Left ventricle myocardium superior (tissue), 1 donor: ENCODE data around the gene MAP4K4. TPM values are rescaled to one million over a fixed set of nuclear protein-coding genes. Genes with fewer than 3 reads are reported as not detected.
"Not testable (repeated sequence)": the region's sequence is repeated elsewhere in the genome, so short reads cannot be mapped to it uniquely, and the experiment has no call there.

ENCODE experiments used
- ATAC-seq: fragments of 200-7000 bp; cut with Tn5 transposase; one replicate; pipeline ENCODE4 v1.9.1; 2020; ENCODE audit warnings: mild to moderate bottlenecking, moderate library complexity
- DNase-seq: peaks from one replicate; pipeline ENCODE4 v3.0.0-alpha.2; 2020
- intact Hi-C: fragments of 100-400 bp; cut with micrococcal nuclease; formaldehyde crosslinking; loops from one replicate; pipeline ENCODE4 v1.11.0; 2022
- total RNA-seq: library from RNA; stranded (reverse); fragmentation: NEBNext Ultra II Directional; extraction: Animal tissue kit (Norgen Biotek cat#: 25700); gene quantifications from one replicate; pipeline ENCODE4 v1.2.1, GENCODE V29; 2021
- donor health status: DM: no; HTN: yes; CAD: no; lungs with severe emphysema.

The MAP4K4 gene
- total RNA-seq, 1 donor from 2014 or later, result 99.5 TPM

DNA sequence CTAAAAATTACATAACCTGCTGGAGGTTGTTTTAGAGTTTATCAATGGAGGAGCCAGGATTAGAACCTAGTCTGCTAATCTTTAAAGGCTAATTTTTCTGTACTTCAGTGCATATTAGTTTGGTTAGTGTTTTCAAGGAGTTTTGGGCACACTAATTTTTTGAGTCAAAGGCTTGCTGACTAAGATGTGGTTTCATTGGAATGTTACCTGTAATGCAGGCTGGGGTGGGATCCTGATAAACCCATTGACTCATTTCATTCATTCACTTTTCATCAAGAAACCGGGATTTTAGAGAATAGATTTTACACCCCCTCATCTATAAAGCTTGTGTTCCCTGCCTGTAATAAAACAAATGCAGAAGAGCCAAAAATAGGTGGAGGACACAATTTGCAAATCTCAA, 202.4 kb downstream of the MAP4K4 start:
- DNase-seq (no peak), ATAC-seq (no peak)
- intact Hi-C loops, result no loop called here

DNA sequence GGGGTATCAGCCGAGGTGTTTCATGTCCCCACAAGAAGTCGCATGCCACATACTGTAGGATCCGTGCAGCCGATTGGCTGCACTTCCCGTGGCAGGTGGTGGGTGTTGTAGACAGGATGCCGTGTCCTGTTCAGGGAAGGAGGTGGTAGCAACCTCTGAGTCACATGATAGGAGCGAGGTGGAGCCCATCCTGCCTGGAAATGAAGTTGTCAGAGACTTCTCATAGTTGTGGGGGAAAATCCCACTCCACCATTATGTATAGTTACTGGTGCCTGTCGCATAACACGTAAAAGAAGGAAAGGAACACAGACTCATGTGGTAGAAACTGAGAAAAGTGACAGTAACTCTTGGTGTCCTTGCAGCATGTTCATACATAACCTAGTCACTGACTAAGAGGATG, 202.9 kb downstream of the MAP4K4 start:
- ATAC-seq (no peak), DNase-seq (no peak)
- intact Hi-C loops, result no loop called here

DNA sequence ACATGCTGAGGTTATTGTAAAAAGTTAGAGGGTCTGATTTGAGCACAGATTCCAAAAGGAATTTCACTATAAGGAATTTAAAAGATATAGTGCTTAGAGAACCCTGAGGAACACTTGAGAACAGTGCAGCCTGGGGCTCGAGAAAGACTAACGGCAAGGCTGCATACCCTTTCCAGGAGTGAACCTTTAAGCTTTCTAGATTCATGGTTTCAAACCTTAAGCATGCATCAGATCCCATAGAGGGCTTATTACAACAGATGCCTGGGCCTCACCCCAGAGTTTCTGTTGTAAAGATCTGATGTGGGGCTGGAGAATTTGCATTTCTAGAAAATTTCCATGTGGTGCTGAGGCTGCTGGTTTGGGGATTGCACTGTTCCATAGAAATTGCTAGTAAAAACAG, 203.7 kb downstream of the MAP4K4 start:
- DNase-seq (no peak), ATAC-seq (no peak)
- intact Hi-C loops, result no loop called here

DNA sequence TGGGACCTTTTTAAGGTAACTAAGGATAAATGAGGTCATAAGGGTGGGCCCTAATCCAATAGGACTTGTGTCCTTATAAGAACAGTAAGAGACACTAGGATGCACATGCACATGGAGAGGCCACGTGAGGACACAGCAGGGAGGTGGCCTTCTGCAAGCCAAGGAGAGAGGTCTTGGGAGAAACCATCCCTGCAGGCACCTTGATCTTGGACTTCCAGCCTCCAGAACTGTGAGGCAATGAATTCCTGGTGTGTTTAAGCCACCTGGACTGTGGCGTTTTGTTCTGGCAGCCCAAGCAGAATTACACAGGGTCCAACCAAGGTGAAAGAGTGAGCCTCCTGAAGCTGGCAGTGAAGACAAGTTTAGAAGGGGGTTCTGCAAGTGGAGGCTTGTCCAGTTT, 204.7 kb downstream of the MAP4K4 start:
- no peak for ATAC-seq
- DNase-seq, result no peak
- intact Hi-C loops, result no loop called here

DNA sequence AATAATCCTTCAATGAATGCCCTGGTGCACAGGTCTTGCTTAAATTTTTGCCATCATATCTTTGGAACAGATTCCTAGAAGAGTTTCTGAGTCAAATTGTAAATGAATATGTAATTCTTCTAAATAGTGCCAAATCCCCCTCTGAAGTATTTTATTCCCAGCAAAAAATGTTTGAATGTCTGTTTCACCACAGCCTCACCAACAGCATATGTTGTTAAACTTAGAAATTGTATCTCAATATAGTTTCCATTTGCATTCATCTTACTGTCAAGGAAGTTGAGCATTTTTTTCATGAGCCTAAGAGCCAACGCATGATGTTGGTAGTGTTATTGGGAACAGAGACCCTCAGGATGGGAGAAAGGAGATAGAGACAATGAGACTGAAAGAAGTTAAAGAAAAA, 207.4 kb downstream of the MAP4K4 start:
- ATAC-seq (no peak), DNase-seq (no peak)
- intact Hi-C loops, result no loop called here

DNA sequence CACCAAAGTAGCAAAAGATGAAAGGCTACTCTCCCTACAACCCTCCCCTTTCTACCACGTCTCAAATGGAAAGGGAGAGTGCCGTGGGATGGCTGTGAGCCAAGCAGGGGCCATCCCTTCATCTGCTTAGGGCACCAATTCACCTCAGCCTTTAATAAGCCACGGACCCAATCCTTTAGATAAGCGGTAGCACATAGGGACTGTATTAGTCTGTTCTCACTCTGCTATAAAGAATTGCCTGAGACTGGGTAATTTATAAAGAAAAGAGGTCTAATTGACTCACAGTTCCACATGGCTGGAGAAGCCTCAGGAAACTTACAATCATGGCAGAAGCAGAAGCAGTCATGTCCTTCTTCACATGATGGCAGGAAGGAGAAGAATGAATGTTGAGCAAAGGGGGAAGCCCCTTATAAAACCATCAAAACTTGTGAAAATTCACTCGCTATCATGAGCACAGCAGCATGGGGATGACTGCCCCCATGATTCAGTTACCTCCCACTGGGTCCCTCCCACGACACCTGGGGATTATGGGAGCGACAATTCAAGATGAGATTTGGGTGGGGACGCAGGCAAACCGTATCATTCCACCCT, 208.3 kb downstream of the MAP4K4 start:
- intact Hi-C loops, result no loop called here
- DNase-seq (no peak), ATAC-seq (no peak)

DNA sequence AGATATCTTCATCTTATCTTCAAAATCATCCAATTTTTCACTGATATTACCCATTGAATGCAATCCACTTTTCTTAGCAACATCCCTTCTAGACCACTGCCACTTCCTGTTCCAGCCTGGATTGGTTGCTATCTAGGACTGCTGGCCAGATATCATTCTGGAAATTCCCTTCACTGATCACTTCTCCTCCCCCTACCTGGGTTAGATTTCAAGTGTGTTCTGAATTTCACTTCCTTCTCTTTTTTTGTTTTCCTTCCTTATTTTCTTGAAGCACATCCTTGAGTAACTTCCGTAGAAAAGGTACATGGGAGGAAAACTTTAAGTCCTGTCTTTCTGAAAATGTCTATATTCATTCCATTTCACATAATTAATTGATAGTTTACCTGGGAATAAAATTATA, 212.3 kb downstream of the MAP4K4 start:
- ATAC-seq (no peak), DNase-seq (no peak)
- intact Hi-C loops, result no loop called here

DNA sequence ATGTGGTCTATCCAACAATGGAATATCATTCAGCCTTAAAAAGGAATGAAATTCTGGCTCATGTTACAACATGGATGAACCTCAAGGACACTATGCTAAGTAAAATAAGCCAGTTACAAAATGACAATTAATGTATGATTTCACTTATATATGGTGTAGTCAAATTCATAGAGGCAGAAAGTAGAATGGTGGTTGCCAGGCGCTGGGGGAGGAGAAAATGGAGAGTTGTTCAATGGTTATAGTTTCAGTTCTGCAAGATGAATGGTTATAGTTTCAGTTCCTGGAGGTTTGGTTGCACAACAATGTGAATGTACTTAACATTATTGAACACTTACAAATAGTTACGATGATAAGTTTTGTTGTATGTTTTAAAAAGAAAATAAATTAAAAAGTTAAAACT, 215.0 kb downstream of the MAP4K4 start:
- intact Hi-C loops, result no loop called here
- DNase-seq, result no peak
- ATAC-seq, result no peak

DNA sequence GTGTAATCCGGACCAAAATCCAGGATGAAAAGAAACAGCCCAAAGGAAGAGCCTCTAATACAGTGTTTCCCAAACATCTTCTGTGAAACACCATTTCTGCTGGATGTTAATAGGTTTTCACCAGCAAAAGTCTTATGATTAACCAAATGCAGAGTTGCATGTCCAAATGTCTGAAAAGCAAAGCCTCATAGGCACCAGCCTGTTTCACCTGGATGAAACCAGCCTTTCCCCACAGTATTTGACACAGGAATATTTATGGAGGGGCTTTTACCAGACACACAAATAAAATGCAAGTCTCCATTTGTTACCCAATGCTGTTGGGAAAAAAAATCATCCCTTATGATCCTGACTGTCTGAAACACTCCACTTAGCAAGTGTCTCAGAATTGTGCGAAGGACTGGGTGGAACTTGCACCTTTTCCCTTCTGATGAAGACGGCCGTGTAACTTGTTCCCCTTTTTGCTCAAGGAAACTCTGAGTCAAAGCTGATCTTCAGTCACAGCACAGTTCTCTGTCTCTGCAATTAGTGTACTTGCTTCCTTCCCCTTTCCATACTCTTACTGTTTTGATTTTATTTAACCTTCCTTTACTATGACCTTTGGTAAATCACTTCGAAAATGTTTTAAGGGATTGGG, 223.9 kb downstream of the MAP4K4 start:
- ATAC-seq, result peak; percentile 54
- intact Hi-C loops, result no loop called here
- DNase-seq, result no peak

DNA sequence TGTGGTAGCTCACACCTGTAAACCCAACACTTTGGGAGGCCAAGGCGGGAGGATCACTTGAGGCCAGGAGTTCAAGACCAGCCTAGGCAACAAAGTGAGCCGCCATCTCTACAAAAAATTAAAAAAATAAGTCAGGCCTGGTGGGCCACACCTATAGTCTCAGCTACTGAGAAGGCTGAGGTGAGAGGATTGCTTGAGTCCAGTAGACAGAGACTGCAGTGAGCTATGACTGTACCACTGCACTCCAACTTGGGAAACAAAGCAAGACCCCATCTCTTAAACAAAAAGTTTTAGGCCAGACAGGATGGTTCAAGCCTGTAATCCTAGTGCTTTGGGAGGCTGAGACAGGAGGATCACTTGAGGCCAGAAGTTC, 224.4 kb downstream of the MAP4K4 start:
- ATAC-seq (no peak), DNase-seq (no peak)
- intact Hi-C loops, result no loop called here

DNA sequence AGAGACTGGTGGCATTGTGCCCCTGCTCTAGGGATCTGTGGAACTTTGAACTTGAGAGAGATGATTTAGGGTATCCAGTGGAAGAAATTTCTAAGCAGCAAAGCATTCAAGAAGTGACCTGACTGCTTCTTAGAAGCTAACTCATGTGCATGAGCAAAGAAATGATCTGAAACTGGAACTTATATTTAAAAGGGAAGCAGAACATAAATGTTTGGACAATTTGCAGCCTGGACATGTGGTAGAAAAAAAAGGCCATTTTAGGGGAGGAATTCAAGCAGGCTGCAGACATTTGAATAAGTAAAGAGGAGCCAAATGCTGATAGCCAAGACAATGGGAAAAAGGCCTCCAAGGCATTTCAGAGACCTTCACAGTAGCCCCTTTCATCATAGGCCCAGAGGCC, 226.8 kb downstream of the MAP4K4 start:
- ATAC-seq, intact Hi-C loops, DNase-seq: not testable (repeated sequence)

DNA sequence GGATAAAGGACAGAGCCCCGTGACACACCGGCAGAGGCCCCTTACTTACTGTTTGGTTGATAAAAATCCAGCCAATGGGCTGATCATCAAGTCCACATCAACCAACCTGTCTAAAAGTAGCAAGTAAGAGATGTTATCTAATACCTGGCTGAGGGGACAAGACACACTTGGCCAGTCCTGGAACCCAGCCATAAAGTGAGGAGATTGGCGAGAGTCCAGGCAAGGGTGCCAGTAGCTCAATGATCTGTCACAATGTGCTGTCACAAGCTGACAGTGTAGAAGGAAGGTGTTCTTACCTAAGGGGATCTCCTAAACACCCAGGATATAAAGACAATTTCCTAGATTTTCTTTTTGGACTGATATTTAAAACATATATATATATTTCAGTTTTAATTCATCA, 232.5 kb downstream of the MAP4K4 start:
- ATAC-seq (no peak), DNase-seq (no peak)
- intact Hi-C loops, result no loop called here

DNA sequence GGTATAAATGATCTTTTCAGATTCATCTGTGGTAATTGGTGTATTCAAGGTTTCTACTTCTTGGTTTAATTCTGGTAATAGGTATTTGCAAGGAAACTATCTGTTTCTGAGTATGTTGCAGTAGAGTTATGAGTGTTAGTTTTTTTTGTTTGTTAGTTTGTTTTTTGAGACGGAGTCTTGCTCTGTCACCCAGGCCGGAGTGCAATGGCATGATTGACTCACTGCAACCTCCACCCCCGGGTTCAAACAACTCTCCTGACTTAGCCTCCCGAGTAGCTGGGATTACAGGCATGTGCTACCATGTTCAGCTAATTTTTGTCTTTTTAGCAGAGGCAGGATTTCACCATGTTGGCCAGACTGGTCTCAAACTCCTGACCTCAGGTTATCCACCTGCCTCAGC, 233.3 kb downstream of the MAP4K4 start:
- DNase-seq (no peak), ATAC-seq (no peak)
- intact Hi-C loops, result no loop called here

DNA sequence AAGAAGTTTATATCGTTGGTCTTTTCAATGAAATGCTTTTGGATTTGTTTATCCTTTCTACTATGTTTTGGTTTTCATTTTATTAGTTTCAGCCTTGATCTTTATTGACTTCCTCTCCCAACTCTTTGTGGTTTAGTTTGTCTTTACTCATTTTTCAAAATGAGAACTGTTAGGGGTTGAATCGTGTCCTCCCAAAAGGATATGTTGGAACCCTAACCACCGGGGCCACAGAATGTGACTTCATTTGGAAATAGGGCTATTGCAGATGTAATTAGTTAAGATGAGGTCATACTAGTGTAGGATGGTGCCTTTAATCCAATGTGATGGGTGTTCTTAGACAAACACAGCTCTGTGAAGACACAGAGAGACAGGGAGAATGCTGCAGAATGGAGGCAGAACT, 233.9 kb downstream of the MAP4K4 start:
- intact Hi-C loops, result no loop called here
- no peak for DNase-seq
- no peak for ATAC-seq

DNA sequence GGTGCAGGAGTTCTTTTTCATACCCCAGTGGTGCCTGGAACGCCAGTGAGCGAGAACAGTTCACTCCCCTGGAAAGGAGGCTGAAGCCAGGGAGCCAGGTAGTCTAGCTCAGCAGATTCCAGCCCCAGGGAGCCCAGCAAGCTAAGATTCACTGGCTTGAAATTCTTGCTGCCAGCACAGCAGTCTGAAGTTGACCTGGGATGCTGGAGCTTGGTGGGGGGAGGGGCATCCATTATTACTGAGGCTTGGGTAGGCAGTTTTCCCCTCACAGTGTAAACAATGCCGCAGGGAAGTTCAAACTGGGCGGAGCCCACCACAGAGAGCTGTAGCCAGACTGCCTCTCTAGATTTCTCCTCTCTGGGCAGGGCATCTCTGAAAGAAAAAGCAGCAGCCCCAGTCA, 238.3 kb downstream of the MAP4K4 start:
- ATAC-seq, intact Hi-C loops, DNase-seq: not testable (repeated sequence)

DNA sequence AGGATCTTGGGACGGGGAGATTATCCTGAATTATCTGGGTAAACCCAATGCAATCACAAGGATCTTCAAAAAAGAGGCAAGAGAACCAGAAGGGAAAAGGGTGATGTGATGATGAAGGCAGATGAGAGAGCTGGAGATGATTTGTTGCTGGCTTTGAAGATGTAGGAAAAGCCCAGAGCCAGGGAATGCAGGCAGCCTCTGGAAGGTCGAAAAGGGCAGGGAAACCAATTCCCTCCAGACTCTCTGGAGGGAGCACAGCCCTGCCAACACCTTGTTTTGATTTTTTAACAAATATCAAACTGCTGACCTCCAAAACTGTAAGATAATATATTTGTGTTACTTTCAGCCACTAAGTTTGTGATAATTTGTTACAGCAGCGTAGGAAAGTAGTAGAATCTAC, 245.3 kb downstream of the MAP4K4 start:
- intact Hi-C loops, result no loop called here
- ATAC-seq (no peak), DNase-seq (no peak)

Other genes starting within 250 kb of the MAP4K4 start
- gene RFX8, start 222.6 kb upstream of the MAP4K4 start, total RNA-seq, result not detected